ENCODE data around the gene SMARCD1. TPM values are rescaled to one million over a fixed set of nuclear protein-coding genes. Genes with fewer than 3 reads are reported as not detected.

SMARCD1 gene
- total RNA-seq, 1 donor from 2014 or later: 71.5 TPM

- H3K27ac Mint-ChIP-seq: peak overlapping the region; percentile 40
- peaks cover 15% of the 10 kb centered on the region for H3K27me3 Mint-ChIP-seq (ENCODE audit: low read depth)
- peaks cover 36% of the 10 kb centered on the region for H3K4me1 Mint-ChIP-seq (ENCODE audit: low read depth)
- H3K4me3 Mint-ChIP-seq (ENCODE audit: low read depth): peak overlapping the region; percentile 45
- DNase-seq (ENCODE audit: low spot score): peak; percentile 49
- H3K36me3 Mint-ChIP-seq (ENCODE audit: low read depth): peaks cover 19% of the 10 kb centered on the region
- intact Hi-C loops (cut with micrococcal nuclease): no loop called here
- H3K9me3 Mint-ChIP-seq: no peaks in the 10 kb centered on the region
These were observed 25.6 kb upstream of the SMARCD1 start for GRCh38 chr12:50059440-50060119.

- no peaks in the 10 kb centered on the region for H3K9me3 Mint-ChIP-seq
- DNase-seq (ENCODE audit: low spot score): no peak
- no peak overlapping the region for H3K27ac Mint-ChIP-seq
- H3K27me3 Mint-ChIP-seq (ENCODE audit: low read depth): peaks cover 15% of the 10 kb centered on the region
- peaks cover 19% of the 10 kb centered on the region for H3K36me3 Mint-ChIP-seq (ENCODE audit: low read depth)
- intact Hi-C loops (cut with micrococcal nuclease): no loop called here
- H3K4me1 Mint-ChIP-seq (ENCODE audit: low read depth): peaks cover 36% of the 10 kb centered on the region
- H3K4me3 Mint-ChIP-seq (ENCODE audit: low read depth): peak overlapping the region; percentile 45
These were observed 25.0 kb upstream of the SMARCD1 start for GRCh38 chr12:50060120-50060468.

GRCh38 chr12:50061171-50061570, 24.0 kb upstream of the SMARCD1 start:
- H3K9me3 Mint-ChIP-seq: no peaks in the 10 kb centered on the region
- no peak for DNase-seq (ENCODE audit: low spot score)
- peaks cover 30% of the 10 kb centered on the region for H3K4me1 Mint-ChIP-seq (ENCODE audit: low read depth)
- peaks cover 19% of the 10 kb centered on the region for H3K36me3 Mint-ChIP-seq (ENCODE audit: low read depth)
- H3K27ac Mint-ChIP-seq: no peak overlapping the region
- H3K4me3 Mint-ChIP-seq (ENCODE audit: low read depth): no peak overlapping the region
- peaks cover 12% of the 10 kb centered on the region for H3K27me3 Mint-ChIP-seq (ENCODE audit: low read depth)
- intact Hi-C loops (cut with micrococcal nuclease): no loop called here

- peaks cover 2% of the 10 kb centered on the region for H3K27me3 Mint-ChIP-seq (ENCODE audit: low read depth)
- H3K36me3 Mint-ChIP-seq (ENCODE audit: low read depth): peaks cover 19% of the 10 kb centered on the region
- peaks cover 20% of the 10 kb centered on the region for H3K4me1 Mint-ChIP-seq (ENCODE audit: low read depth)
- no peak for DNase-seq (ENCODE audit: low spot score)
- H3K27ac Mint-ChIP-seq: no peak overlapping the region
- intact Hi-C loops (cut with micrococcal nuclease): no loop called here
- no peaks in the 10 kb centered on the region for H3K9me3 Mint-ChIP-seq
- H3K4me3 Mint-ChIP-seq (ENCODE audit: low read depth): no peak overlapping the region
These were observed 23.0 kb upstream of the SMARCD1 start for GRCh38 chr12:50061946-50062686.

GRCh38 chr12:50062728-50063460, 22.2 kb upstream of the SMARCD1 start:
- Mint-ChIP-seq H3K36me3 (ENCODE audit: low read depth) (peaks cover 19% of the 10 kb centered on the region), H3K4me3 (ENCODE audit: low read depth) (no peak overlapping the region), H3K27me3 (ENCODE audit: low read depth) (peaks cover 1% of the 10 kb centered on the region), H3K27ac (no peak overlapping the region), H3K4me1 (ENCODE audit: low read depth) (peaks cover 19% of the 10 kb centered on the region), H3K9me3 (no peaks in the 10 kb centered on the region)
- intact Hi-C loops (cut with micrococcal nuclease): no loop called here
- DNase-seq (ENCODE audit: low spot score): no peak

GRCh38 chr12:50065726-50066310, 19.3 kb upstream of the SMARCD1 start:
- no peak overlapping the region for H3K4me3 Mint-ChIP-seq (ENCODE audit: low read depth)
- no peaks in the 10 kb centered on the region for H3K9me3 Mint-ChIP-seq
- peaks cover 9% of the 10 kb centered on the region for H3K4me1 Mint-ChIP-seq (ENCODE audit: low read depth)
- peaks cover 11% of the 10 kb centered on the region for H3K36me3 Mint-ChIP-seq (ENCODE audit: low read depth)
- H3K27me3 Mint-ChIP-seq (ENCODE audit: low read depth): peaks cover 1% of the 10 kb centered on the region
- intact Hi-C loops (cut with micrococcal nuclease): no loop called here
- DNase-seq (ENCODE audit: low spot score): no peak
- H3K27ac Mint-ChIP-seq: no peak overlapping the region

GRCh38 chr12:50066402-50066801, 18.7 kb upstream of the SMARCD1 start:
- no peaks in the 10 kb centered on the region for H3K9me3 Mint-ChIP-seq
- H3K4me1 Mint-ChIP-seq (ENCODE audit: low read depth): peaks cover 8% of the 10 kb centered on the region
- intact Hi-C loops (cut with micrococcal nuclease): no loop called here
- peaks cover 1% of the 10 kb centered on the region for H3K27me3 Mint-ChIP-seq (ENCODE audit: low read depth)
- DNase-seq (ENCODE audit: low spot score): no peak
- peaks cover 5% of the 10 kb centered on the region for H3K36me3 Mint-ChIP-seq (ENCODE audit: low read depth)
- no peak overlapping the region for H3K4me3 Mint-ChIP-seq (ENCODE audit: low read depth)
- no peak overlapping the region for H3K27ac Mint-ChIP-seq

GRCh38 chr12:50069069-50069468, 16.1 kb upstream of the SMARCD1 start:
- DNase-seq (ENCODE audit: low spot score): no peak
- peaks cover 6% of the 10 kb centered on the region for H3K4me1 Mint-ChIP-seq (ENCODE audit: low read depth)
- H3K4me3 Mint-ChIP-seq (ENCODE audit: low read depth): no peak overlapping the region
- H3K27me3 Mint-ChIP-seq (ENCODE audit: low read depth): no peaks in the 10 kb centered on the region
- H3K36me3 Mint-ChIP-seq (ENCODE audit: low read depth): no peaks in the 10 kb centered on the region
- no peaks in the 10 kb centered on the region for H3K9me3 Mint-ChIP-seq
- intact Hi-C loops (cut with micrococcal nuclease): no loop called here
- no peak overlapping the region for H3K27ac Mint-ChIP-seq

GRCh38 chr12:50069539-50069938, 15.6 kb upstream of the SMARCD1 start:
- DNase-seq (ENCODE audit: low spot score): no peak
- Mint-ChIP-seq H3K36me3 (ENCODE audit: low read depth) (no peaks in the 10 kb centered on the region), H3K9me3 (no peaks in the 10 kb centered on the region), H3K4me1 (ENCODE audit: low read depth) (peaks cover 6% of the 10 kb centered on the region), H3K27me3 (ENCODE audit: low read depth) (no peaks in the 10 kb centered on the region), H3K27ac (no peak overlapping the region), H3K4me3 (ENCODE audit: low read depth) (no peak overlapping the region)
- intact Hi-C loops (cut with micrococcal nuclease): no loop called here

GRCh38 chr12:50070314-50071060, 14.7 kb upstream of the SMARCD1 start:
- Mint-ChIP-seq H3K4me3 (ENCODE audit: low read depth) (no peak overlapping the region), H3K36me3 (ENCODE audit: low read depth) (no peaks in the 10 kb centered on the region), H3K9me3 (no peaks in the 10 kb centered on the region), H3K4me1 (ENCODE audit: low read depth) (peaks cover 6% of the 10 kb centered on the region), H3K27me3 (ENCODE audit: low read depth) (no peaks in the 10 kb centered on the region), H3K27ac (no peak overlapping the region)
- peak; percentile 51 for DNase-seq (ENCODE audit: low spot score)
- intact Hi-C loops (cut with micrococcal nuclease): loop anchor here (1.0 kb wide), 2 partner anchors 31 to 103 kb away; no protein-coding TSS in a partner anchor

- DNase-seq (ENCODE audit: low spot score): no peak
- intact Hi-C loops (cut with micrococcal nuclease): no loop called here
- Mint-ChIP-seq H3K4me3 (ENCODE audit: low read depth) (no peak overlapping the region), H3K9me3 (no peaks in the 10 kb centered on the region), H3K36me3 (ENCODE audit: low read depth) (no peaks in the 10 kb centered on the region), H3K4me1 (ENCODE audit: low read depth) (peaks cover 8% of the 10 kb centered on the region), H3K27me3 (ENCODE audit: low read depth) (no peaks in the 10 kb centered on the region), H3K27ac (no peak overlapping the region)
These were observed 12.8 kb upstream of the SMARCD1 start for GRCh38 chr12:50072198-50072907.

- Mint-ChIP-seq H3K4me3 (ENCODE audit: low read depth) (no peak overlapping the region), H3K36me3 (ENCODE audit: low read depth) (no peaks in the 10 kb centered on the region), H3K9me3 (no peaks in the 10 kb centered on the region), H3K4me1 (ENCODE audit: low read depth) (peaks cover 8% of the 10 kb centered on the region), H3K27ac (no peak overlapping the region), H3K27me3 (ENCODE audit: low read depth) (no peaks in the 10 kb centered on the region)
- intact Hi-C loops (cut with micrococcal nuclease): no loop called here
- DNase-seq (ENCODE audit: low spot score): no peak
These were observed 11.9 kb upstream of the SMARCD1 start for GRCh38 chr12:50073206-50073605.
